Left hindlimb (tissue), 1 donor: Measurements from ENCODE around the gene CACNA2D1.

Source experiments
- DNase-seq: peaks from one replicate; pipeline ENCODE4 v3.0.0-alpha.2; 2018

Gene CACNA2D1

DNA sequence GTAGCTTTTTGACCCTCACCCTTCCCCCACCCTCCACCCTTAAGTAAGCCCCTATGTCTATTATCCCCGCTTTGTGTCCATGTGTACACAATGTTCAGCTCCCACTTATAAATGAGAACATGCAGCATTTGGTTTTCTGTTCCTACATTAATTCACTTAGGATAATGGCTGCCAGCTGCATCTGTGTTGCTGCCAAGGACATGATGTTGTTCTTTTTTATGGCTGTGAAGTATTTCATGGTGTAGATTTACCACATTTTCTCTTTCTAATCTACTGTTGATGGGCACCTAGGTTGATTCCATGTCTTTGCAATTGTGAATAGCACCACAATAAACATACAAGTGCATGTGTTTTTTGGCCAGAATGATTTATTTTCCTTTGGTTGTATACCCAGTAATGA, 232.2 kb downstream of the CACNA2D1 start:
- no peak for DNase-seq

DNA sequence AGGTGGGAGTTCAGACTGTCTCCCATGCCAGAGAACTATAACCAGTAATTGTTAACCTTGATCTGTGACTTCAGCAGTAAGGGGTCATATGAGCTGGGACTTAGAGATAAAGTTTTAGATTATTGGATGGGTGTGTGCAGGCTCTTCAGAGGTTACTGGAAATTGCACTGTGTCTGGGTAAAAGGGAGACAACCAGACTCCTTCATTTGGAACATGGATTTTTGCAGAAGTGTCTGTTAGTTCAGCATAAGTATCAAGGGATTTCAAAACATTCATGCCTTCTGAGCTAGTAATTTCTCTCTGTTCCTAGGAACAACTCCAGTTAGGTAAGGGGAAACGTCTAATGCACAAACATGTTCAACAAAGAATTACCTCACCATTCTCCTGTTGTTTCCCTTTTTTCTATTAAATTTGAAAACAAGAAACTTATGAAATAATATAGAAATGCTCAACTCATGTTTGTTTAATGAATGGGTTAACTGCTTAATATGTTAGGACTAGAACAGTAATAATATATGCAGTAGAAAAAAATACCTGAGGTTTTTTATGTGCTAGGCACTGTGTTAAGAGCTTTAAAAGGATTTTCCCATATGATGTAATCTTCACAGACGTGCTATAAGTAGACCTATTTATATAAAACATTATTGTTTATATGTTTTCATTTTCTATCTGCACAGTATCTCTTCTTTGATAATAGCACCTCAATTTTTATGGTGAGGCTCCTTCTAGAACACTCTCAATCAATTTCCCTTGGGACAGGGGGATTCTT, 233.0 kb downstream of the CACNA2D1 start:
- no peak for DNase-seq

DNA sequence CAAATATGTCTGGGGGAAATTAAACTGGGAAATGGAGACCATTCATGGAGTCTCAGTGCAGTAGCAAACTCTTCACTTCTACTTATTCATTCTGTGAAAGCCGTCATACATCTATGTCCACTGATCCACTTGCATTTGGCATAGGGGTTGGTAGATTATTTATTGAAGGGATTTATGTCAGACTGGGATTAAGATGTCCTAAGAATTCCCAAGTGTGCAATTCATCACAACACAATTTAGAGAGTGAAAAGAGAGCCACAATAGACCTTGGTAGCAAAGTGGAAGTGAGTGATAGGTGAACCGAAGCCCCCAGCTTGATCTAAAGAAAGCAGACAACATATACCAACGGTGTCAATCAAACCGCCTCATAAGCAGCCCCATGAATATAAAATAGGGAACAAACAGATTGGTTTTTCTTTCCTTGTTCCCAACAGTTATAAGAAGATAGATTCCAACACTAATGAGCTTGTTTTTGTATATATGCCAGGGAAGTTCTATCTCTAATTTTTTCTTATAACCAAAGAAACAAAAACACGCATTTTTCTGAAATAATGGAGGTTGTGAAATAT, 234.3 kb downstream of the CACNA2D1 start:
- DNase-seq: no peak

DNA sequence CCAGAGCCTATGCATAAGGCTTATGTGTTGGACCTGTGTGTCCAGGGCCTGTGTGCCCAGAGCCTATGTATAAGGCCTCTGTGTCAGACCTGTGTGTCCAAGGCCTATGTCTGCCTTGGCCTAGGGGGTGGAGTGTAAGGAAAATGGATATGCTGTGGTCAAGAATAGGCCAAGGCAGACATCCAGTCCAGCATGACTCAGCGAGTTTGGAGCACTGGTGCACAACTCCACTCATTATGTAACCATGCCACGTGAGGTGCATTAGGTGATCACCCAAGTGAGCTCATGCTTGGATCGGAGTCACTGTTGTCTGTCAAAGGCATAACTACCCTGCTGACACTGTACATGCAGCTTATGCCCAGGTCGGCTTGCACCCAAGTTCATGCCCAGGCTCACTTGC, 238.9 kb downstream of the CACNA2D1 start:
- no peak for DNase-seq

DNA sequence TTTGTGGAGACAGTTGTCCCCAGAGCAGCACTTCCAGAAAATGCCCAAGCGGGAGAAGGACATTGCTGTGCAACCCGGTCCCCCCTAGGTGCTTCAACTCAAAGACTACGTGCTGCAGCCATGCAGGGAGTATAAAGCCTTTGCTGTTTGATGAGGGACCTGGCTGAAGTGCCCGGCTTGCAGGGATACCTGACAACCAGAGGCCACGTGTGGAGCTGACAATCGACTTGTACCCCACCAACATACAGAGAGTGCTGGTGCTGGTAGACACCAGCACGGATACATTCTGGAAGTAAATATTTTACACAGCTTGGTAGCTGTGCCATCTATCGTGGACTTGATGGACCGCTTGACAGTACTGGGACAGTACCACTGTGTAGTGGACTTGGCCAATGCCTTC, 240.6 kb downstream of the CACNA2D1 start:
- DNase-seq: no peak

DNA sequence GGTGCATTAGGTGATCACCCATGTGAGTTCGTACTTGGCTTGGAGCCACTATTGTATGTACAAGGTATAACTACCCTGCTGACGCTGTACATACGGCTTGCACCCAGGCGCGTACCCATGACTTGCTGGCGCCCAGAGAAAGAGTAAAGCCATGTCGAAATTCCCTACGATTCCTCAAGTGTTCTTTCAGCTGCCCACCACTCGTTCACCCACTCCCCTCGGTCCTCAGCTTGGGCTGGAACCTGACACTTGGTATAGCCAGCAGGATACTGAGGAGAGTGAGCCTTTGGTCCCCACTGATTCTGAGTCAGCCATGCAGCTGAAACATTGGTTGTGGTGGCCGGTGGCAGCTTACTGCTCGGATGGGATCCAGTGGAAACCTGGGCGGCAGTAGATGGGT, 241.5 kb downstream of the CACNA2D1 start:
- no peak for DNase-seq

DNA sequence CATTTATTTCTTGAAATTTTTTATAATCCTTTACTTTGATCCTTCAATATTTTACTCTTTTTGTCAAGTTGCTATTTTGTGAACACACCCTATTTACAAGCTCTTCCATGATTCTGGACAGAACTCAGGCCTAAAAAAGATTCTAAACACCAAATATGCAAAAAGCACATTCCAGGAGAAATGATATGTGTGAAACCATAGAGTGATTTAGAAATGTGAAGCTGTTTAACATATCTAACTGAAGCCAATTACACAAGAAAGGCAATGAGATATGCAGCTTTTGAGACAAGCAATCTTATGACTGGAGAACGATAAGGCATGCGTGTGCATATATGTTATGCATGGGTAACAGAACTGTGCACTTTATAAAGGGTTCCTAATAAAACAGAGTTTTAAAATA, 243.0 kb downstream of the CACNA2D1 start:
- no peak for DNase-seq

DNA sequence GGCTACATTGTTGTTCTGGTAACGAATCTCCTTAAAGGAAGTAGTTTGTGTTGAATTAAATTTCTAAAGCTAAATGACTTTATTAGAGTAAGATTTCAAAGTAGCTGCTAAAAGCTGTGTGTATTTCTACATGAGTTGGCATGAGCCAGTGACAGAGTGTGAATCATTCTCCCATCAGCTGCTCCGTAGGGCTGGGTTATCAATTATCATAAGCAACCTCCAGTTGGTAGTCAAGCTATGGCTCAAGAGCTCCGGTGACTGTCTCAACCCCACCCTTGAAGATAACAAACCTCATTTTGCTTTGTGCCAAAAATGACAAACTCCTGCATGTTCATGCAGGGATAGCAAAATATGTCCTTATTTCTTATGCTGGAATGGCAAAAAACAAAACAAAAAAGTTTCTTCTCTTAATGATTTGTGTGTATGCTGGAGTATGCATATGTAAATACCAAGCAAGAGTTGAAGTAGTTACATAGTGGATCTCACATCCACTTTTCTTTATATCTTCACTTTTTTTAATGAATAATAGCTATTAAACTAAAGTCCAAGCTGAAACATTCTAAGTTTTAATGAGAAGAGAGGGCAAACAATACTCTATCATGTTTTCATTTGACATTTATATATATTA, 249.4 kb downstream of the CACNA2D1 start:
- DNase-seq: no peak

DNA sequence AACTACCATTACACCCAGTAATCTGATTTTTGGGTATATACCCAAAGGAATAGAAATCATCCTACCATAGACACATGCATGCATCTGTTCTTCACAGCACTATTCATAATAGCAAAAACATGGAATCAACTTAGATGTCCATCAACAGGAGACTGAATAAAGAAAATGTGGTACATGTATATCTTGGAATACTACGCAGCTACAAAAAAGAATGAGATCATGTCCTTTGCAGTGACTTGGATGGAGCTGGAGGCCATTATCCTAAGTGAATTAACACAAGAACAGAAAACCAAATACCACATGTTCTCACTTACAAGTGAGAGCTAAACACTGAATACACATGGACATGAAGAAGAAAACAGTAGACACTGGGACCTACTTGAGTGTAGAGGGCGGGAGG, 254.9 kb downstream of the CACNA2D1 start:
- DNase-seq: no peak

DNA sequence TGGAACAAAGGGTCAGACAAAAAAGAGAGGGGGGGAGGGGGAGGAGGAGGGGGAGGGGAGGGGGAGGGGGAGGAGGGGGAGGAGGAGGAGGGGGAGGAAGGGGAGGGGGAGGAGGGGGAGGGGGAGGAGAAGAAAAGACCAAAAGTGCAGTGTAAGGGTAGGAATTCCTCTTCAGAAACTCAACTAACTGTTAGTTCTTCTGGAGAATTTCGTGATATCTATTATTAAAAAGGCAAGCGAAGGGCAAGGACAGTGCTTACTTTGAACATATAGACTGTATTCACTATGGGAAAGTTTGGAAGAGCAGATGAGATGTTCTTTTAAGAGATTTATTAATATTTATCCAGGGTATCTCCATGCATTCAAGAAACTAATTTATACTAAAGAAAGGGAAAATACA, 258.1 kb downstream of the CACNA2D1 start:
- DNase-seq: no peak

DNA sequence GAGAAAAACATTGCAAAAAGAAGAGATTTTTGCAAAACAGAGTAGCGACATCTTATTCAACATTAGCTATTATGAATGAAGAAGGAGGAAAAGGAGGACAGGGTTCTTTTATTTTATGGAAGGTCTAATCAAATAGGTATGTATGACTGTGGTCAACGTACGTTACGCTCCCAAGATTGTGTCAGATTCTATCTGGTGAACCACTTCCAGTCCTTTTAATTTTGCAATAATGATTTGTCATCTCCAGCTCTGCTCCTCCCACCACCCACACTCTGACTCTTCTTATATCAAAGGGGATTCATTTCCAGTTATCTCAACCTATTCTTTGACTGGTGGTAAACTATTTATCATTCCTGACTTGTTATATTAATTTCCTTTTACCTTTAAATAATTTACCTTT, 259.9 kb downstream of the CACNA2D1 start:
- DNase-seq: no peak

DNA sequence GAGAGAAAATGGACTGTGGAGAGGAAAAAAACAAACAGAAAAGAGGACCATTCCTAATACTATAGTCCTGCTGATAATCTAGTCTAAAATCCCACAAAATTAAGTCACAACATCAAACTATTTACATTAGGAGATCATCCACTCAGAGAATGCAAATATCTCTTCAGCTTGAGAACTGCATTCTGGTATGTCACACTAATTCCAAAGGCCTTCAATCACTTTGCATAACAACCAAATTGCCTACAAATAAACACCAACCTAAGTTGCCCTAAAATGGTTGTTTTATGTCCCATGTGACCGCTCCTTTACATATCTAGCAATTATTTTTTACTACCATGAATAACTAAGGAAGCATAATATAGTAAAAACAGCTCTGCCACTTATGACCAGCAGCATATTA, 264.3 kb downstream of the CACNA2D1 start:
- no peak for DNase-seq

DNA sequence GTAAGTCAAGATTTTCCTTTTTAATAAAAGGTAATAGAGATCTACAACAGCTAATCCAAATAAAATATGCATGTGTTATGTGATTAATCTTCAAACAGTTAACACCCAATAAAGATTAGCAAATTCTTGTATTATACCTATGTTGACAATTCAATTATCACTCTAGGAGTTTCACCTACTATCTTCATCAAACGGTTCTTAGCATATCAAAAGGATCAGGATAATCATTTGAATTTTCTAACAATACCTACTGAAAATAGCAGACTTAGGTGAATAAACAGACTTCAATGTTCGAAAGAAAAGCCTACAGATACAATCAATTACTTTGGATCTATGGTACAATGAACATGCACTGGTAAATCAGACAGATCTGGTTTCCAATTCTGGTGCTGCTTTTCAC, 268.3 kb downstream of the CACNA2D1 start:
- no peak for DNase-seq

DNA sequence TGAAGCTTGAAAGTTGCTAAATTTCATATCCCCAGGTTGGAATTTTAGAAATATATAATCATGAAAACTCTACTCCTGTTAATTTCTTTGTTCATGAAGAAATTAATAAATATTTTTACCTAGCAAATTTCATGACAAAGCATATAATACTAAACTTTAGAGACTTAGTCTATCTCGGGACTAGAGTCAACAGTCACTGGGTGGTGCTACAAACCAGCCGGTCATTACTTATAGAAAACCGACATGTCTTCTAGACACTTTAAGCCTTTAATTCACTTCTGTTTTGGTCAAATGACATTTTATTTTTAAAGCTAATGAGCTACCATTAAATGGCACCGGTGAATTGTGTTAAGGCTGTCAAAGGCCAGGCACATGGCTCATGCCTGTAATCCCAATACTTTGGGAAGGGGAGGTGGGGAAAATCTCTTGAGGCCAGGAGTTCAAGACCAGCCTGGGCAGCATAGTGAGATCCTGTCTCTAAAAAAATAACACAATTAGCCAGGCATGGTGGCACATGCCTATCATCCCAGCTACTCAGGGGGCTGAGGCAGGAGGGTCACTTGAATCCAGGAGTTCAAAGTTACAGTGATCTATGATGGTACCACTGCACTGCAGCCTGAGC, 270.1 kb downstream of the CACNA2D1 start:
- DNase-seq: no peak

DNA sequence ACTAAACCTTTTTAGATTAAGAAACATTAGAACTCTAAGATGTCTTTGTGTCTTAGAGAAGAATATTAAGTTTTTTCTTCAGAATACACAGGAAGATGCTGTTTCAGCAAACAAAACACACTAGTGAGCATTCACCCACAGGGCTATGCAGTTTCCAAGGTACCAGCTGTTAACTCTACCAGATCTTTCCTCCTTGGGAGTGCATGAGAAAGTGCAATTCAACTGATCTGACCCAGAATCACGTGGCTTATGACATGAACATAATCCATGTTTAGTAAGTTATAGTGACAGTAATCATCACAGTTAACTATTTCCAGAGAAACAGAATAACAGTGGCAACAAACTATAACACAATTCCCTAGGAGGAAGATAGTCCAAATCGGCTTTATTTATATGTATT, 270.7 kb downstream of the CACNA2D1 start:
- no peak for DNase-seq

DNA sequence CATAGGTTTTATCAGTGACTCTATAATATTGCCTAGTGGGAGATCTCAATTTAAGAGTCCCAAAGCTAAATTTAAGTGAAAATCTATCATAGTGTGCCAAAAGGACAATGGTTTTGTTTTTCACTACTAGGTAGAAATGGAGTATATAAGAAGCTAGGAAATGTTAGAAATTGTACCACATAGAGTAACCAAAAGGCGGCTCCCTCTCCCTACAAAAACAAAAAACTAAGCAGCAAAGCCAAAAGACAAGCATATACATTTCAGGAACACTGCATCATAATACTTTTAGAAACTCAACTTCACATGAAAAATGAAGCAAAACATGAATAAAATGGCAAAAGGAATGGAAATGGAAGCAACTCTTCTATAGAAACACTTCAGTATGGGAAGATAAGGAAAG, 271.6 kb downstream of the CACNA2D1 start:
- DNase-seq: no peak

DNA sequence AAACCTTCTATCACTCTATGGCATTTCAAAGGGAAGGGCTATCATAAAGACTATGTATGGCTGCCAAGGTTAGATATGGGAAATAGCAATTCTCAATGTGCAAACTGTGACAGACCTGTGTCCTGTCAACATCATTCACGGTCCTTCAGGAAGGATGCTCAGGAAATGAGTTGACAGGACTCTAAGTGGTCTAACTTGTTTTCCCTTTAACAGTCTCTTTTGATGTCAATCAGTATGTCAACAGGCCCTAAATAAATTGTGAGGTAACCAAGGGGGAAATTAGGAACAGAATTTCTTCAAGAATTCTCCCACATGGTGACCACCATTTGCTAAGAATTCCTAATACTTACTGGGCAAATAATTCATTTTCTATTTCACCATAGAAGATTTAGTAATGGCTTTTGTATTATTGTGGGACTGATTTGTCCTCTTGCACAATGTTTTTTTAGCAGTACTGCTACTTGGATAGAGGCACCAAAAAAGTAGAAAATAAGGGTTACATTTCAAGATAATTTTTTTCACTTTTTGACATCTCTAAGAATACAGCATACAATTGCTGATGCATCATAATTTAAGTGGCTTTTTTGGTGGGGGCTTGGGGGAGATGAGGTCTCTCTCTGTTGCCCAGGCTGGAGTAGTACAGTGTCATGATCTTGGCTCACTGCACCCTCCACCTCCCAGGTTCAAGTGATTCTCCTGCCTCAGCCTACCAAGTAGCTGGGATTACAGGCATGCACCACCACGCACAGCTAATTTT, 275.8 kb downstream of the CACNA2D1 start:
- DNase-seq: no peak

DNA sequence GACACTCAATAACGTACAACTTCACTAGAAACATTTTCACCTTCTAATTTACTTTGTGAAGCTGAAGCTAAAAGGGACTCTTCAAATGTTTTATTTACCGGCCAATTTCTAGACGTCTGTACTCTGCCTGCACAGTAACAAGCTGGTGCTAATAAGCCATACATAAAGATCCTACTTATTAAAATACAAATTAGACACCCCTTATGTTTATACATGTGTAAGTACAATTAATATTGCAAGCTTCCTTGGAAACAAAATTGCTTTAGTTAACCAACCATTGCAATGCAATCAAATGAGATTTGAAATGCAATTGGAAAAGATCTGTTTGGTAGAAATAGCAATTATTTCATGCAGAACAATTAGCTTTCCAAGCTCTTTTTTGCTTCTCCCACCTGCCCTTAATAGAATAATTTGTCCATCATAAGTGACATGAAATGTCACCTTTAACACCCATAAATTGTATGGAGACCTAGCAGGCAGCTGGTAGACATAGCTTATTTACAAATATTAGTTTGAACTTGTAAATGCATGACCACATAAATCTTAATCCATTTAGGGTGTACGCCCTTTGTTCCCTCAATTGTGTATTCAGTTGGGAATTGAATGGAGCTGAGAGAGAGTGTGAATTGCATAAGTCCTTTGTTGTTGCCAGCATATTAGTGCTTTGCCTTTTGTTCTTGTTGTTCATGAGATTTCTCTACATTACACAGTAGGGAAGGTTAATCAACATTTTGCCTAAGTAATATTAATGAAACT, 277.1 kb downstream of the CACNA2D1 start:
- DNase-seq: no peak

DNA sequence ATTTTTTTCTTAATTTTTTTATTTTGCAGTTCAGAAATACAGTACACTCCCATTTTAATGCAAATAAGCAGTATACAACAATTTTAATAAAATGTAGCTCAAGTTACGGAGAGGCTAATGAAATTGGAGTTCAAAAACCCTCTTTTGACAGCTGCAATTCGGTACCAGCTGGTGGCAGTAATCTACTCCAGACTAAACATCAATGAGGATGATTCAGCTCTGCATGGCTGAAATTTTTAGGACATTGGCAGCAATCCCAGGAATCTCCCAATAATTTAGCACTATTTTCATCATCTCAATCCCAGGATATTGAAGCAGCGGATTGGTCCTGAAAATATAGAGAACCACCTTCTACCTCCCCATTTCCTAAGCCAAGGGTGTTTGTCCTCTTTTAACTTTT, 278.8 kb downstream of the CACNA2D1 start:
- DNase-seq: no peak

DNA sequence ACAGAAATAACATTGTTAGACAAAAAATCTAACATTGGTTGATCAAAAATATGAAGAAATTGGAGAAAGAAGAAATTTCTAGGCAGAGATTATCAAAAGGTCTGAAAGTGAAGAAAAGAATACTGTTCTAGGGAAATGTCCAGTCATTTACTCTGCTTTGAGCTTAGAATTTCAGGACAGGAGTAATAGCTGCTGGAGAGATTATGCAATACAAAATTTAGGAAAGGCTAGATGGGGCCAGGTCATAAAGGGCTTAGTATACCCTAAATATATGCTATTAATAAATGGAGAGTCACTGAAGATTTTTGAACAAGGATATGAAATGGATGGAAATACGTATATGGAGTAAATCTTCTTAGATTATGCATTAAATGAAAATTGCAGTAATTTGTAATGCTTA, 279.2 kb downstream of the CACNA2D1 start:
- DNase-seq: no peak

DNA sequence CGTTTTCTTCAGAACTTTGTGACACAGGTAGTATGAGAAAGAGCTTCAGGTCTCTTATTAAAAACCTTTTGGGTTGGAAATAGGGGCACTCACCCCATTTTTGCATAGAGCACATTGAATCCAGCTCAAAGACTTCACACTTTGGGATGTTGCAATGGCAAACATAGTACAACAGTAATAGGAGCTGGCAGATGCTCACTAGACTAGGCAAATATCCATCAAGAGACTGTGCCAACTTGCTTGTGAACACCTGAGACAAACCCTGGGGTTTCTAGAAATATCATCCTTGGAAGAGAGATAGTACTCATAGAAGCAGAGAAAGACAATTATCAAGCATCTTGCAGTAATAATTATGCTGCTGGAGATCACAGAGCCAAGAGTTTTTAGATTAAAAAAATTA, 280.0 kb downstream of the CACNA2D1 start:
- no peak for DNase-seq

DNA sequence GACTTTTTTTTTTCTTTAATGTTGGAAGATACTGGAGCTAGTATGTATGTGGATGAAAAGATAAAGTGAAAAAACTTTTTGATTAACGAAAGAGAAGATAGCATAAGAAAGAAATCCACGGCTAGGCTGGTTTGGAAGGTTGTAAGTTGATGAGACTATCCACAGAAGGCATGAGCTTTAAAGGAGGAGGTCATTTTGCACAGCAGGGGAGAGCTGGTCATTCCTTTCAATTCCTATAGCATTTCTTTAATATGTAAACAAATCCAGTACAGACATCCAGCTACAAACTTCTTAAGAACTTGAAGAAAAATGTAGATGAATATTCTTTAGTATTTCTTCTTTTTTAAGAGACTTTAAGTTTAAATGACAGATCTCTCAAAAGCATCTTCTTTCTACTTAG, 281.3 kb downstream of the CACNA2D1 start:
- no peak for DNase-seq

DNA sequence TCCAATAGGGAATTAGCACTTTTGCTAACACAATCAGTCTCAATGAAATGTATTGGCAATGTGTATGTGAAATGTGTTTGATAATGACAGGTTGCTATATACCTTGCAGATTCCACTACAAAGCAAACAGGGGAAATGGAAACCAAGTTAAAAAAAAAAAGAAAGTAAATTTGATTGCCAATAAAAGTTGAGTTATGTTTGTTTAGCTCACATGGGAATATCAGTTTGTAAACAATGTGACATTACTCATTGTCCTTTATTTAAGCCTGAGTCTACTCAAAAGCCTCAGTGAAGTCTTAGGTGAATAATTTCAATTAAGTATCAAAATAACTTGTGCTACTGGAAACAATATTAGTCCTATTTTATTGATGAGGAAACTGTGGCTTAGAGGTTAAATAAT, 285.2 kb downstream of the CACNA2D1 start:
- DNase-seq: no peak
